ENCODE data around the gene DLGAP4.
"Not testable (repeated sequence)": the region's sequence is repeated elsewhere in the genome, so short reads cannot be mapped to it uniquely, and the experiment has no call there.

Gene DLGAP4

GRCh38 chr20:36460648-36461599 is 154.8 kb downstream of the DLGAP4 start:
- peak; percentile 84 to 92 for DNase-seq

GRCh38 chr20:36461600-36462439 is 155.7 kb downstream of the DLGAP4 start:
- DNase-seq: peak in 1 of 2 experiments; percentile 46

GRCh38 chr20:36462440-36463211 is 156.5 kb downstream of the DLGAP4 start:
- DNase-seq: no peak

GRCh38 chr20:36463212-36464061 is 157.3 kb downstream of the DLGAP4 start:
- no peak for DNase-seq

- DNase-seq: no peak
Observed at GRCh38 chr20:36465109-36466080, 159.3 kb downstream of the DLGAP4 start.

- DNase-seq: no peak
Observed at GRCh38 chr20:36466089-36466488, 159.9 kb downstream of the DLGAP4 start.

- peak; percentile 91 to 98 for DNase-seq
Observed at GRCh38 chr20:36467076-36467999, 161.2 kb downstream of the DLGAP4 start.

- DNase-seq: peak; percentile 18 to 53
Observed at GRCh38 chr20:36468149-36469000, 162.2 kb downstream of the DLGAP4 start.

GRCh38 chr20:36469973-36470372 is 163.8 kb downstream of the DLGAP4 start:
- DNase-seq: no peak

- DNase-seq: no peak
Observed at GRCh38 chr20:36471885-36472636, 165.9 kb downstream of the DLGAP4 start.

- DNase-seq: no peak
Observed at GRCh38 chr20:36472637-36473090, 166.5 kb downstream of the DLGAP4 start.

GRCh38 chr20:36473164-36473563 is 167.0 kb downstream of the DLGAP4 start:
- DNase-seq: no peak

GRCh38 chr20:36474563-36474962 is 168.4 kb downstream of the DLGAP4 start:
- DNase-seq: no peak

- not testable (repeated sequence) for DNase-seq
Observed at GRCh38 chr20:36475054-36475453, 168.9 kb downstream of the DLGAP4 start.

- DNase-seq: no peak
Observed at GRCh38 chr20:36477475-36477874, 171.3 kb downstream of the DLGAP4 start.

- DNase-seq: no peak
Observed at GRCh38 chr20:36478137-36478905, 172.2 kb downstream of the DLGAP4 start.

GRCh38 chr20:36479938-36480337 is 173.8 kb downstream of the DLGAP4 start:
- no peak for DNase-seq

Measured in NCI-H524 (cell line).